Measurements from ENCODE around the gene GABRB3. TPM values are rescaled to one million over a fixed set of nuclear protein-coding genes. Genes with fewer than 3 reads are reported as not detected.

Gene GABRB3
- total RNA-seq, 4 donors from 2014 or later = 0.67 to 3.2 (median 2.2) TPM

- no peak for DNase-seq
- no peaks in the 10 kb centered on the region for H3K4me1 ChIP-seq
- no peaks in the 10 kb centered on the region for H3K36me3 ChIP-seq
- peaks cover 0 to 6% (median 0%) of the 10 kb centered on the region in 4 donors for H3K9me3 ChIP-seq
- H3K4me3 ChIP-seq = no peak overlapping the region
- TF ChIP-seq POLR2A (IDR thresholded peaks at IDR 0.05) = no peak
- no peak overlapping the region for H3K27ac ChIP-seq
- no peaks in the 10 kb centered on the region for H3K27me3 ChIP-seq
Measured at GRCh38 chr15:26736502-26737248, 36.2 kb downstream of the GABRB3 start.

- H3K9me3 ChIP-seq = peaks cover 0 to 6% (median 0%) of the 10 kb centered on the region in 4 donors
- TF ChIP-seq CTCF (IDR thresholded peaks at IDR 0.05) = no peak
- no peak for TF ChIP-seq POLR2A (IDR thresholded peaks at IDR 0.05)
- no peaks in the 10 kb centered on the region for H3K27me3 ChIP-seq
- no peaks in the 10 kb centered on the region for H3K4me1 ChIP-seq
- no peak overlapping the region for H3K27ac ChIP-seq
- no peak overlapping the region for H3K4me3 ChIP-seq
- H3K36me3 ChIP-seq = no peaks in the 10 kb centered on the region
- DNase-seq = no peak
Measured at GRCh38 chr15:26731965-26732364, 40.9 kb downstream of the GABRB3 start.

GRCh38 chr15:26729581-26729980 lies 43.3 kb downstream of the GABRB3 start:
- Histone ChIP-seq H3K4me1 (no peaks in the 10 kb centered on the region), H3K4me3 (no peak overlapping the region), H3K27me3 (no peaks in the 10 kb centered on the region), H3K36me3 (no peaks in the 10 kb centered on the region), H3K9me3 (peaks cover 0 to under 1% (median 0%) of the 10 kb centered on the region in 4 donors), H3K27ac (no peak overlapping the region)
- DNase-seq = no peak
- TF ChIP-seq CTCF (IDR thresholded peaks at IDR 0.05) = no peak
- no peak for TF ChIP-seq POLR2A (IDR thresholded peaks at IDR 0.05)

GRCh38 chr15:26729030-26729429 lies 43.8 kb downstream of the GABRB3 start:
- H3K4me3 ChIP-seq = no peak overlapping the region
- no peaks in the 10 kb centered on the region for H3K27me3 ChIP-seq
- no peak for DNase-seq
- no peaks in the 10 kb centered on the region for H3K36me3 ChIP-seq
- TF ChIP-seq POLR2A (IDR thresholded peaks at IDR 0.05) (no peak), CTCF (IDR thresholded peaks at IDR 0.05) (no peak)
- H3K4me1 ChIP-seq = no peaks in the 10 kb centered on the region
- no peaks in the 10 kb centered on the region for H3K9me3 ChIP-seq
- H3K27ac ChIP-seq = no peak overlapping the region

- Histone ChIP-seq H3K4me1 (no peaks in the 10 kb centered on the region), H3K27ac (no peak overlapping the region), H3K27me3 (no peaks in the 10 kb centered on the region), H3K36me3 (no peaks in the 10 kb centered on the region), H3K4me3 (no peak overlapping the region), H3K9me3 (no peaks in the 10 kb centered on the region)
- DNase-seq = no peak
- TF ChIP-seq CTCF (IDR thresholded peaks at IDR 0.05) = no peak
- TF ChIP-seq POLR2A (IDR thresholded peaks at IDR 0.05) = no peak
Measured at GRCh38 chr15:26724381-26725150, 48.3 kb downstream of the GABRB3 start.

GRCh38 chr15:26722621-26723160 lies 50.2 kb downstream of the GABRB3 start:
- H3K4me3 ChIP-seq = no peak overlapping the region
- H3K4me1 ChIP-seq = no peaks in the 10 kb centered on the region
- no peak for TF ChIP-seq POLR2A (IDR thresholded peaks at IDR 0.05)
- TF ChIP-seq CTCF (IDR thresholded peaks at IDR 0.05) = no peak
- no peaks in the 10 kb centered on the region for H3K9me3 ChIP-seq
- H3K36me3 ChIP-seq = no peaks in the 10 kb centered on the region
- H3K27me3 ChIP-seq = no peaks in the 10 kb centered on the region
- no peak overlapping the region for H3K27ac ChIP-seq
- no peak for DNase-seq

All from Peyer's patch (tissue), 4 donors.